PC-9 (cell line): ENCODE results near the gene DPYSL4.

ENCODE experiments used
- CTCF ChIP-seq: fragments of 200-600 bp; sonication (generic); conservative IDR thresholded peaks from 2 replicates; pipeline ENCODE4 v1.6.1; 2017; ENCODE audit warnings: mixed run types, antibody characterized with exemption, mild to moderate bottlenecking, moderate library complexity
- EZH2 ChIP-seq: fragments of 200-600 bp; sonication (generic); IDR thresholded peaks from 2 replicates; pipeline ENCODE4 v1.8.0; 2017; ENCODE audit warnings: antibody characterized with exemption, low read depth

GRCh38 chr10:132156382-132156781 is 30.4 kb upstream of the DPYSL4 start:
- TF ChIP-seq EZH2 (no peak), CTCF (no peak)
